GM19023 (cell line): ENCODE data around the gene OPCML.
"Not testable (repeated sequence)": the region's sequence is repeated elsewhere in the genome, so short reads cannot be mapped to it uniquely, and the experiment has no call there.

Experiments
- ATAC-seq: cut with Tn5 transposase; IDR thresholded peaks from one replicate; pipeline ENCODE4 v1.9.1; 2021; ENCODE audit warnings: mild to moderate bottlenecking, moderate library complexity; ENCODE audit not compliant: unreplicated experiment

Gene OPCML

GRCh38 chr11:132429685-132430084 lies 1102.6 kb downstream of the OPCML start:
- no peak for ATAC-seq

DNA sequence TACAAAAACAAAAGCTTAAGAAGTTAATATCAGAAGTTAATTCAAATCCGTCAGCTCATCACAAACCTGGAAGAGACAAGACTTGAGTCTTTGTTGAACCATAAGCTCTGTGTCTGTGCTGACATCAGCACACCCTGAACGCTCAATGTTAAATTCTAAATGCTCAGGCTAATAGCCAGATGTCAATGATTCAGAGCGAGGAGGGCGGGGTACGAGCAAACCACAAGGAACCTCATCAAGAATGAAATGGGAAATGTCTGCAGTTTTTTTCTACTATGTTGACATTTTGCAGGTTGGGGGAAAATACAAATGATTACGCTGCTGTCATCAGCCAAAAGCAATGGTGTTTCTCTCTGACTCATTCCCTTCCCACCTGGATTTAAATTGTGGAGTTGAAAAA lies 1104.7 kb downstream of the OPCML start:
- ATAC-seq: no peak

DNA sequence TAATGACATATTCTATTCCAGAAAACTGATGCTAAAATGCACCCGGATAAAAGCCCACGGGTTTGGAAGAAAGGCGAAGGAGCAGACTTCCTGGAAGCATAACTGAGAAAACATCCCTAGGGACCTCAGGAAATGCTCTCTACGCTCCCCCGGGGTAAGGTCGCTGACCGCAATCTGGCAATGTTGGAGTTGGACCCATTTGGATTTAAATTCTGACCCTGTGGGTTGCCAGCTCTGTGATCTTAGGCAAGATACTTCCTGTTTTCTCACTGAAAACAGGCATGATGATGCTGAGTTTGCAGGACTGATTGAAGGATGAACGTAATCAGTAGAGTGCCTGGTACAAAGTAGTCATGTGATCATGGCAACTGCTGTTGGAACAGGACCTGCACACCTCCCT lies 1107.9 kb downstream of the OPCML start:
- ATAC-seq: no peak

DNA sequence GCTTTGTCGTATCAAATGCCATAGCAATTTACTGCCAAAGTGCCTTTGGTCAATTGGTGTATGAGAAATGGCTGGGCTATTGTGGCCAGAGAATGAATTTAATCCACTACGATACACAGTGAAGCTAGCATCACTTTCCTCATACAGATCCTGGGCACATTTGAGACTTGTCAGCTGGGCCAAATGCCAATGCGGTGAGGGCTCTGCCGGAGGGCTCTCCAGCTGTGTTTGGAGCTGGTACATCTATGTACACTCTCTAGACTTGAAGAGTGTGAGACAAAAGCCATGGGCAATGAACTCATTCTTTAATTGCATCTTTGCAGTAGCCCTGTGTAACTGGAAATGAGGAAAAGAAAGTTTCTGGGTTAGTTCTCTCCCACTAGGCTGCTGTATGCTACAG lies 1109.0 kb downstream of the OPCML start:
- no peak for ATAC-seq

- no peak for ATAC-seq
Observed at GRCh38 chr11:132422722-132423121, 1109.6 kb downstream of the OPCML start.

GRCh38 chr11:132421555-132421954 lies 1110.7 kb downstream of the OPCML start:
- no peak for ATAC-seq

DNA sequence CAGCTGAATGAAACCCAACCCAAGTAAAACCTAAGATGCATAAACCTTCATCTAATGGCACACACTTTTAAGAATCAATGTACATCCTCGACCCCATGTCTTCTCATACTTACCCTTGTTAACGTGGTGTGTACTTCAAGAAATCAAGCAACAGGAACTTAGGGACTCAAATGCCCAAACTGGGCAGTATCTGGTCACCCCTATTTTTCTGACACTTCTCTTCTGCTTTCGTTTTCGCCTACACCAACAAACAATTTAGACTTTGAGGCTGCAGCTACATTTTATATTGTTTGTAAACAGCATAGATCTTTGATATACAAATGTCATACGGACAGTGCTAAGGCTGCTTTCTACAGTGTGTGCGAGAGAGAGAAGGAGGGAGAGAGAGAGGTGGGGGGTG lies 1117.8 kb downstream of the OPCML start:
- ATAC-seq: no peak

DNA sequence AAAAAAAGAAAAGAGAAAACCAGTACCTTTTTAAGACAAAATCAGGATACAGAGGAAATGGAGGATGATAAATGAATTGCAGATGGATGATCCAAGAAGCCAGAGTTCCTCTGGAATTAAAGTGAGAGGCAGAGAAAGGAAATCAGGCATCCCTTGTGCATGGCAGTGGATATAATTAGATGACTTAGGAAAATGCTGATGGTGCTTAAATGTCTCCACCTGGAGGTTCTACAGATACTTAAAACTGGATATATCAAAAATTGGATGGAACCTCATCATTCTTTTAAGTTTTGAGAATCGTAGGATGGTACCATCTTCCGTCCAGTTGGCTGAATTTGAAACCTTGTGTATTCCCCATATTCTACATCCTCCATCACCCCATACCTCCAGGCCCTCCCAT lies 1121.9 kb downstream of the OPCML start:
- ATAC-seq: no peak

GRCh38 chr11:132409573-132410355 lies 1122.5 kb downstream of the OPCML start:
- no peak for ATAC-seq

DNA sequence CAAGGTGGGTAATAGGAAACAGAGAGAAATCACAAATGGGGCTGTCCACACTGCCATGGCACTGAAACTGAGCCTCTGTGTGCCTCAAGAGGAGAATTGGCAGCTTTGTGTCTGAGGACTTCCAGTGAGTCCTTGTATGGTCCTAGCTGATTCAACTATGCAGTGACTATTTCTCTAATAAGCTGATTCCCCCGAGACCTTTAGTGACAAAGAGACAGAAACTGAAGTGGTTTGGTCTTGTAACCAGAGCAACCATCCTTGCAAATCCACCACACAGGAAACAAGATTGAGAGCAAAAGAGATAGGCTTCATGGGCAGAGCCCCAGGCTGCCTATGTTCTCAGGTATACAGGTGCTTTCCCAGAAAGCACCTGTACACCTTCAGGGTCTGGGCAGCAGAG lies 1123.4 kb downstream of the OPCML start:
- ATAC-seq: peak; percentile 53

DNA sequence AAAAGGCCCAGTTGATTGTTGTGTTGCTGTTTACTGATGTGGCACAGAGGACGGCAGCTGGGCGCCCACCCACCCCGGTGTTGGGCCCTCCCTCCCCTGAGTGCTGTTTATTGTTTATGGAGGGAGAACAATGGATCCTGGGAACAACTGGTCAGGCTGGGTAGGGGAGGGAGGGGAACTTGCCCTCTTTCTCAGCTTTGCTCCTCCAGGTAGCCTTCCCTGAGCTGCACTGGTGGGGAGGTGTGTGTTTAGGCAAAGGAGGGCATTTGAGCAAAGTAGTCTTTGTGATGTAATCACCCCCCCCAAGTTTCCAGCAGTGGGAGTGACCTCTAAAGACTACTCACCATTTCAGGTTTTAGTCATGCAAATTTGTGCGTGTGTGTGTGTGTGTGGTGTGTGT lies 1126.6 kb downstream of the OPCML start:
- ATAC-seq: no peak

DNA sequence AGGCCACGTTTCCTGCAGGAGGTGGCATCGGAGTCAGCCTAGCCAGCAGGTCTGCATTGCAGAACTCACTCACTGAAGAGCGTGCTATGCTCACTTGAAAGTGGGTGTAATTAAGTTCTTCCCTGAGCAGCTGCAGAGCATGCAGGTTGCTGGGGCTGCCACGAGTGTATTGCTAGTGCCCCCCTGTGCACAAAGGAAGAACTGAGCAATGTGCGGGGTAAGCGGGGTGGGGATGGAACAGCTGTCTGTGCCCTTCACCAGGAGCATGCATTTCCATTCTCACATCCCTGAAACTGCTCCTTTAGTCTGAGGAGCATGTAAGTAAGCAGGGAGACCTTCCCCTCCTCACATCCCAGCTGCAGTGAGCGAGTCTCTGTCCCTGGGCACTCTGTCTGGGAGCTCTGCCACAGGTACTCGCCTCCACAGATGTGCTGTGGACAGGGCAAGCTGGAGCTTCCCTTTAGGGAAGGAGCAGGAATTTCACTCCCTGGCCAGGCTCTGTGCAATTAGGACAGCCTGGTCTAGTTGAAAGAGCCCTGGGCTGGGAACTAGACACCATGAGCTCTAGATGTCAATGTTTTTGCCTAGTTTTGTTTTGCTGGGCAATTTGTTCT lies 1130.1 kb downstream of the OPCML start:
- ATAC-seq: peak; percentile 94

DNA sequence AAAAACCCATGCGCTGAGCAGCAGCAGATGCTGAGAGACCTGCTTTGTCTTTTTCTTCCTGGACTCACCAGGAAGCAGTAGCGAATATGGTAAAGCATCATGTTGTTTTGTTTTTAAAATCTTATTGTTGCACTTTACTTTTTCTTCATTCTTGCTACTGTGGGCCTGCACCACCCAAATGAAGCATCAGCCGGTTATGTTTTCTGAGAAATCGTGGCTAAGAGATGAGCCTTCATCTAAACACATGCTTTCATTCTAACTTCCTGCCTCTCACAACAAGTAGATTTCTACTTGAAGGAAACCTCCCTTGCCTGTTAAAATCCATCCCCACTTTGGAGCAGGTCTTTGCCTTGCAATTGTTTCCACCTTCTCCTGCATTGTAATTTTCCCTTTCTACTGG lies 1136.0 kb downstream of the OPCML start:
- ATAC-seq: no peak

DNA sequence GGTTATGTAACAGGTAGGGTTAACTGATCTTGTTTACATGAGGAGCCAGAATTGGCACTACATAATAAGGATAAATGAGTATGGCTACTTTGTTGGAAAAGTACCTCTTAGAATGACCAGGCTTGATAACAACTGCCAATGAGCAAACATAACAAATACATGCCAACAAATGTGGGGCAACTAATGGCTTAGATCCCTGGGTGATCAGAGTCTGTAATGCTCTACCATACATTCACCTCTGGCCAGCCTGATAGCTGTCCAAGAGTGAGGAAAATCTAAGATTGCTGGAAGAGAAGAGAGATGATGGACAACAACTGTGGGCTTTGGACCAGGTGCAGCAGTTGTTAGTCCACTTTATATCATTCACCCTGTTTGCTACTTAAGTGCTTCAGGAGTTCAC lies 1136.9 kb downstream of the OPCML start:
- no peak for ATAC-seq

GRCh38 chr11:132379540-132379939 lies 1152.8 kb downstream of the OPCML start:
- no peak for ATAC-seq

GRCh38 chr11:132373405-132374143 lies 1158.7 kb downstream of the OPCML start:
- ATAC-seq: no peak

DNA sequence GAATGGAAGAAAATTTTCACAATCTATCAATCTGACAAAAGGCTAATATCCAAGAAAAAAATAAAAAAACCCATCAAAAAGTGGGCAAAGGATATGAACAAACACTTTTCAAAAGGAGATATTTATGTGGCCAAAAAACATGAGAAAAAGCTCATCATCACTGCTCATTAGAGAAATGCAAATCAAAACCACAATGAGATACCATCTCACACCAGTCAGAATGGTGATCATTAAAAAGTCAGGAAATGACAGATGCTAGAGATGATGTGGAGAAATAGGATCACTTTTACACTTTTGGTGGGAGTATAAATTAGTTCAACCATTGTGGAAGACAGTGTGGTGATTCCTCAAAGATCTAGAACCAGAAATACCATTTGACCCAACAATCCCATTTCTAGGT lies 1162.2 kb downstream of the OPCML start:
- ATAC-seq: not testable (repeated sequence)

- ATAC-seq: no peak
Observed at GRCh38 chr11:132367293-132367692, 1165.0 kb downstream of the OPCML start.

DNA sequence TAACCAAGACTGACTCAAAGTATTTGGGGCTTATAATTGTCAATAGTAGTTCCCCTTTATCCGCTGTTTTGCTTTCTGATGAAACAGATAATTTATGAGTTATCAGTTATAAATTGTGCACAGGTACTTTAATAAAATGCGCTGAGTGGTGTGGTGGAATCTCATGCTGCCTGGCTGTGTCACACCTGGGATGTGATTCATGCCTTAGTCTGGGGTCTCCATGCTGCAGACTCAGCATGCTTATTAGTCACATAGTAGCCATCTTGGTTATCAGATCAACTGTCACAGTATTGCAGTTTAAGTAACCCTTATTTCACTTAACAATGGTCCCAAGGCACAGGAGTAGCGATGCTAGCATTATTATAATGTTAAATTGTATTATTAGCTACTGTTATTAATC lies 1166.7 kb downstream of the OPCML start:
- ATAC-seq: no peak
